Left lung (tissue), 10 donors: ENCODE results near the gene MYL10. TPM values are rescaled to one million over a fixed set of nuclear protein-coding genes. Genes with fewer than 3 reads are reported as not detected.
A peak's percentile ranks its signal among the peaks of the same experiment; 100 is the strongest.

ENCODE experiments used
- ATAC-seq: fragments of 200-7000 bp; cut with Tn5 transposase; one replicate; pipeline ENCODE4 v1.9.1; 2020; ENCODE audit warnings: moderate library complexity
- DNase-seq, 4 donors: peaks; one replicate each; pipeline ENCODE4 v3.0.0-alpha.2; 2013 to 2020
- H3K27ac ChIP-seq, 2 donors: fragments of 200-600 bp; sonication (generic) in 1 of 2; one replicate each; pipeline versions ENCODE4 v1.5.0 to v1.8.0; 2020 to 2021
- H3K27me3 ChIP-seq, 2 donors: fragments of 200-600 bp; sonication (generic) in 1 of 2; one replicate each; pipeline versions ENCODE4 v1.5.0 to v1.8.0; 2020 to 2021
- H3K36me3 ChIP-seq, 2 donors: fragments of 200-600 bp; sonication (generic) in 1 of 2; one replicate each; pipeline versions ENCODE4 v1.5.0 to v1.8.0; 2020 to 2021
- H3K4me1 ChIP-seq, 2 donors: fragments of 200-600 bp; one replicate each; pipeline ENCODE4 v1.8.0; 2021
- H3K4me3 ChIP-seq, 2 donors: fragments of 200-600 bp; sonication (generic) in 1 of 2; one replicate each; pipeline versions ENCODE4 v1.5.0 to v1.8.0; 2020 to 2021; ENCODE audit warnings: mild to moderate bottlenecking in 1 of 2
- H3K9me3 ChIP-seq, 2 donors: fragments of 200-600 bp; sonication (generic) in 1 of 2; one replicate each; pipeline versions ENCODE4 v1.5.0 to v1.8.0; 2020 to 2021
- CTCF ChIP-seq, 2 donors: fragments of 200-600 bp; sonication (generic) in 1 of 2; IDR thresholded peaks; one replicate each; pipeline versions ENCODE4 v1.5.0 to v1.8.0; 2021; ENCODE audit warnings: antibody characterized with exemption in 2 of 2
- intact Hi-C, 2 donors: fragments of 100-400 bp; cut with DNase I; formaldehyde crosslinking; loops; one replicate each; pipeline versions ENCODE4 v1.11.2 to v1.14.2; 2022
- polyA plus RNA-seq, 6 donors: library from polyadenylated mRNA; unstranded; fragments of 120-200 nt; gene quantifications; one replicate each; pipeline ENCODE4 v1.2.1, GENCODE V29; 2013; ENCODE audit not compliant: insufficient read length in 6 of 6
- total RNA-seq, 2 donors: library from RNA; stranded (reverse); fragmentation: NEBNext Ultra II Directional; extraction: Animal tissue kit (Norgen Biotek cat#: 25700); gene quantifications; one replicate each; pipeline ENCODE4 v1.2.1, GENCODE V29; 2021
- donor health status: DM: no; HTN: yes; CAD: no.
- donor health status: DM: no; HTN: no; CAD: no.

The MYL10 gene
- total and polyA plus RNA-seq, 8 donors: 0.17 to 0.43 (median 0.23) TPM; not detected in 3

GRCh38 chr7:101622609-101623173 is 6.4 kb downstream of the MYL10 start:
- no peak overlapping the region for H3K4me3 ChIP-seq
- H3K27me3 ChIP-seq: peaks cover 0 to 44% of the 10 kb centered on the region in 2 donors
- no peaks in the 10 kb centered on the region for H3K36me3 ChIP-seq
- intact Hi-C loops: no loop called here
- H3K27ac ChIP-seq: no peak overlapping the region
- ATAC-seq (no peak), DNase-seq (no peak)
- no peaks in the 10 kb centered on the region for H3K4me1 ChIP-seq
- no peaks in the 10 kb centered on the region for H3K9me3 ChIP-seq
- no peak for TF ChIP-seq CTCF (IDR thresholded peaks at IDR 0.05)

GRCh38 chr7:101620991-101621390 is 8.1 kb downstream of the MYL10 start:
- ATAC-seq (no peak), DNase-seq (peak in 1 of 4 donors; percentile 22)
- TF ChIP-seq CTCF (IDR thresholded peaks at IDR 0.05): no peak
- intact Hi-C loops: no loop called here
- Histone ChIP-seq H3K27ac (no peak overlapping the region), H3K27me3 (peaks cover 0 to 42% of the 10 kb centered on the region in 2 donors), H3K4me1 (no peaks in the 10 kb centered on the region), H3K4me3 (no peak overlapping the region), H3K36me3 (no peaks in the 10 kb centered on the region), H3K9me3 (no peaks in the 10 kb centered on the region)

- Histone ChIP-seq H3K27ac (no peak overlapping the region), H3K4me1 (no peaks in the 10 kb centered on the region), H3K27me3 (peaks cover 0 to 38% of the 10 kb centered on the region in 2 donors), H3K4me3 (no peak overlapping the region), H3K36me3 (no peaks in the 10 kb centered on the region), H3K9me3 (no peaks in the 10 kb centered on the region)
- ATAC-seq (no peak), DNase-seq (peak in 1 of 4 donors; percentile 14)
- intact Hi-C loops: no loop called here
- TF ChIP-seq CTCF (IDR thresholded peaks at IDR 0.05): no peak
These were observed 8.7 kb downstream of the MYL10 start for GRCh38 chr7:101620395-101620794.

GRCh38 chr7:101618916-101619315 is 10.2 kb downstream of the MYL10 start:
- DNase-seq: peak in 1 of 4 donors; percentile 41
- peaks cover 0 to 34% of the 10 kb centered on the region in 2 donors for H3K27me3 ChIP-seq

More at GRCh38 chr7:101618916-101619315, 10.2 kb downstream of the MYL10 start:
- intact Hi-C loops: no loop called here
- no peak overlapping the region for H3K4me3 ChIP-seq
- H3K4me1 ChIP-seq: no peaks in the 10 kb centered on the region
- no peak for ATAC-seq
- no peaks in the 10 kb centered on the region for H3K36me3 ChIP-seq
- no peaks in the 10 kb centered on the region for H3K9me3 ChIP-seq
- TF ChIP-seq CTCF (IDR thresholded peaks at IDR 0.05): no peak
- H3K27ac ChIP-seq: no peak overlapping the region
